ENCODE measurements around the gene ZNF280D. TPM values are rescaled to one million over a fixed set of nuclear protein-coding genes. Genes with fewer than 3 reads are reported as not detected.
"Not testable (repeated sequence)": the region's sequence is repeated elsewhere in the genome, so short reads cannot be mapped to it uniquely, and the experiment has no call there.

Gene ZNF280D, protein sequence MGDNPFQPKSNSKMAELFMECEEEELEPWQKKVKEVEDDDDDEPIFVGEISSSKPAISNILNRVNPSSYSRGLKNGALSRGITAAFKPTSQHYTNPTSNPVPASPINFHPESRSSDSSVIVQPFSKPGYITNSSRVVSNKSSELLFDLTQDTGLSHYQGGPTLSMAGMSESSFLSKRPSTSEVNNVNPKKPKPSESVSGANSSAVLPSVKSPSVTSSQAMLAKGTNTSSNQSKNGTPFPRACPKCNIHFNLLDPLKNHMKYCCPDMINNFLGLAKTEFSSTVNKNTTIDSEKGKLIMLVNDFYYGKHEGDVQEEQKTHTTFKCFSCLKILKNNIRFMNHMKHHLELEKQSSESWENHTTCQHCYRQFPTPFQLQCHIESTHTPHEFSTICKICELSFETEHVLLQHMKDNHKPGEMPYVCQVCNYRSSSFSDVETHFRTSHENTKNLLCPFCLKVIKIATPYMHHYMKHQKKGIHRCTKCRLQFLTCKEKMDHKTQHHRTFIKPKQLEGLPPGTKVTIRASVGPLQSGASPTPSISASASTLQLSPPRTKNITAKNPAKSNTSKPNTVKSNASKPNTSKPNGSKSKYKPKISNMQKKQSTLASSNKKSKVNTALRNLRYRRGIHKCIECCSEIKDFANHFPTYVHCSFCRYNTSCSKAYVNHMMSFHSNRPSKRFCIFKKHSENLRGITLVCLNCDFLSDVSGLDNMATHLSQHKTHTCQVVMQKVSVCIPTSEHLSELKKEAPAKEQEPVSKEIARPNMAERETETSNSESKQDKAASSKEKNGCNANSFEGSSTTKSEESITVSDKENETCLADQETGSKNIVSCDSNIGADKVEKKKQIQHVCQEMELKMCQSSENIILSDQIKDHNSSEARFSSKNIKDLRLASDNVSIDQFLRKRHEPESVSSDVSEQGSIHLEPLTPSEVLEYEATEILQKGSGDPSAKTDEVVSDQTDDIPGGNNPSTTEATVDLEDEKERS
- total RNA-seq (10 to 100 TPM; 28.4 to 31.7 (median 30.8) TPM), polyA plus RNA-seq (11.7 TPM)
- long read RNA-seq, donor 1, partial matches to known transcripts: 4 of 10 reads
- long read RNA-seq, donor 1, other reads (novel, unspliced or antisense): 4 of 10 reads
- long read RNA-seq, donor 2, partial matches to known transcripts: 1 of 2 reads
- long read RNA-seq, donor 2, other reads (novel, unspliced or antisense): 0 of 2 reads
- long read RNA-seq, donor 3, full-length matches to known transcripts: 3 of 28 reads
- long read RNA-seq, donor 3, partial matches to known transcripts: 14 of 28 reads
- long read RNA-seq, donor 3, other reads (novel, unspliced or antisense): 11 of 28 reads
- long read RNA-seq, donor 4, partial matches to known transcripts: 1 of 2 reads
- long read RNA-seq, donor 4, other reads (novel, unspliced or antisense): 1 of 2 reads

DNA sequence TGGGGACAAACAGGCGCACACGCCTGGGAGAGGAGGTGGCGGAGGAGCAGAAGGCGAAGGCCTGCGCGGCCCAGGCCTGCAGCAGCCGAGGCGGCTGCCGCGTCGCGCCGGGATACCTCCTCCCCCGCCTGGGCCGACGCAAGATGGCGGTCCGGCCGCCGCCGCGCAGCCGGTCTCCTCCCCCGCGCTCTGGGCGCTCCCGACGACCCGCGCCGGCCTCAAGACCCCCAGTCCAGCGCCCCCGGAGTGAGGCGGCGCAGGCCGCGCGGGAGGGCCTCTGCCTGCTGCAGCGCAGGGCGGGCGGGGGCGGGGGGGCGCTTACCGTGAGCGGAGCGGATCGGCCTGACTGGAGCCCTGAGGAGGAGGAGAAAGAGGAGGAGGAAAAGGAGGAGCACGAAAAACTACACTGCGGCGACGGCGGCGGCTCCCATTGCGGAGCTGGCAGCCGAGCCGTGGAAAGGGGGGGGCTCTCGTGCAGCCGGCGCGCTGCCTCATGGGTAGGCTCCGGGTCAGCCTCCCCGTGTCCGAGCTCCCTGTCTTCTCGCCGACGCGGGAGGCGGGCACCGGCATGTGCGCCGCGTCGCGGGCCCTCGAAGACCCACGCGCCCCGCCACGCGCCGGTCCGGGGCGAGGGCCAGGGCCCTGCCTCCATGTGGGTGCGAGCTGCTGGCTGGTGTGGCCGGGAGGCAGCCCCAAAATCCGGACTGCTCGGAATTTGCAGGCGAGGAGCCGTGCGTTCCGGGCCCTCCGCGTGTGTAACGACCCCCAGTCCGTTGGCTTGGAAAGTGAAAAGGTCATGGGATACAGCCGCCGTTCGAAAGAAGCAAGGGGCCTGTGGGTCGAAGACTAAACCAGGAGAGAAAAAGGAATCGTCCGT is at the start of gene ZNF280D:
ZNF280D (minus strand) TSS at position 374 of the 877 bp plus-strand sequence. CDS start 26,400 bp downstream, outside the sequence.
- H3K4me3 ChIP-seq (ENCODE audit: low read length): peak within 1 kb of the TSS; percentile 76
- peaks cover 6% of the 10 kb centered on the region for H3K4me1 ChIP-seq (ENCODE audit: control insufficient read depth, insufficient read depth, low read length)
- no peaks in the 10 kb centered on the region for H3K9me3 ChIP-seq (ENCODE audit: control insufficient read depth, low read length)
- 7% methylated on average over 101 of the region's 101 CpGs for WGBS
- intact Hi-C loops (cut with DNase I): loop anchor here in 1 of 4 donors (10.0 kb wide), 1 partner anchor 81 kb away; no protein-coding TSS in a partner anchor
- no peaks in the 10 kb centered on the region for H3K27me3 ChIP-seq (ENCODE audit: control insufficient read depth, insufficient read depth)
- DNase-seq (peak; percentile 93 to 98 (median 97)), ATAC-seq (peak; percentile 95 to 96)
- H3K27ac ChIP-seq (ENCODE audit: low read length): peak within 1 kb of the TSS; percentile 98

DNA sequence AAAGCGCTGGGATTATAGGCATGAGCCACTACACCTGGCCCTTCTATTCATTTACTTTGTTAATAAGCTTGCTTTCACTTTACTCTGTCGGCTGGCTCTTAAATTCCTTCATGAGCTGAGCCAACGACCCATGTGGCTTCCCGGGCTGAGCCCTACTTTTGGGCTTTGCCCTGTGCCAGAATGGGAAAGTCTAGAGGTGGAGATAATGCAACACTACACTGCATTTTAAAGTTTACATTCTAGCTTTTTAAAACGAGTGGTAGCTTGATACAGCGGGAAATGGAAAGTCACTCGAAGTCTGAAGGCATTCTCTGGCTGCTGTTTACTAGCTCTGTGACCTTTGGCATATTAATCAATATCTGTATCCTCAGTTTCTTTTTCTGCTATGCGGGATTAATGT is 49.0 kb upstream of the ZNF280D start:
- DNase-seq (no peak), ATAC-seq (no peak)
- Histone ChIP-seq H3K27ac (ENCODE audit: low read length) (no peak overlapping the region), H3K9me3 (ENCODE audit: control insufficient read depth, low read length) (no peaks in the 10 kb centered on the region), H3K4me3 (ENCODE audit: low read length) (no peak overlapping the region), H3K4me1 (ENCODE audit: control insufficient read depth, insufficient read depth, low read length) (no peaks in the 10 kb centered on the region), H3K27me3 (ENCODE audit: control insufficient read depth, insufficient read depth) (no peaks in the 10 kb centered on the region)
- intact Hi-C loops (cut with DNase I): no loop called here
- WGBS: 89% methylated on average over 8 of the region's 8 CpGs

DNA sequence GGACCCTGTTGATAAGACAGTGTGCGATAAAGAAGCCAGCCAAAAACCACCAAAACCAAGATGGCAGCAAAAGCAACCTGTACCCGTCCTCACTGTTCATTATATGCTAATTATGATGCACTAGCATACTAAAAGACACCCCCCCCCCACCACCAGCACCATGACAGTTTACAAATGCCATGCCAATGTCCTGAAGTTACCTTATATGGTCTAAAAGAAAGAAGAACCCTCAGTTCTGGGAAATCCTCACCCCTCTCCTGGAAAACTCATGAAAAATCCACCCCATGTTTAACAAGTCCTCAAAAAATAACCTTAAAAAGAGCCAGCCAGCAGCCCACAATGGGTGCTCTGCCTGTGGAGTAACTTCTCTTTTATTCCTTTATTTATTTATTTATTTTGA is 48.4 kb upstream of the ZNF280D start:
- Histone ChIP-seq H3K4me3 (ENCODE audit: low read length) (no peak overlapping the region), H3K9me3 (ENCODE audit: control insufficient read depth, low read length) (no peaks in the 10 kb centered on the region), H3K4me1 (ENCODE audit: control insufficient read depth, insufficient read depth, low read length) (no peaks in the 10 kb centered on the region), H3K27me3 (ENCODE audit: control insufficient read depth, insufficient read depth) (no peaks in the 10 kb centered on the region), H3K27ac (ENCODE audit: low read length) (no peak overlapping the region)
- DNase-seq: no peak
- intact Hi-C loops (cut with DNase I): no loop called here
- ATAC-seq: no peak
- 92% methylated on average over 2 of the region's 2 CpGs for WGBS

DNA sequence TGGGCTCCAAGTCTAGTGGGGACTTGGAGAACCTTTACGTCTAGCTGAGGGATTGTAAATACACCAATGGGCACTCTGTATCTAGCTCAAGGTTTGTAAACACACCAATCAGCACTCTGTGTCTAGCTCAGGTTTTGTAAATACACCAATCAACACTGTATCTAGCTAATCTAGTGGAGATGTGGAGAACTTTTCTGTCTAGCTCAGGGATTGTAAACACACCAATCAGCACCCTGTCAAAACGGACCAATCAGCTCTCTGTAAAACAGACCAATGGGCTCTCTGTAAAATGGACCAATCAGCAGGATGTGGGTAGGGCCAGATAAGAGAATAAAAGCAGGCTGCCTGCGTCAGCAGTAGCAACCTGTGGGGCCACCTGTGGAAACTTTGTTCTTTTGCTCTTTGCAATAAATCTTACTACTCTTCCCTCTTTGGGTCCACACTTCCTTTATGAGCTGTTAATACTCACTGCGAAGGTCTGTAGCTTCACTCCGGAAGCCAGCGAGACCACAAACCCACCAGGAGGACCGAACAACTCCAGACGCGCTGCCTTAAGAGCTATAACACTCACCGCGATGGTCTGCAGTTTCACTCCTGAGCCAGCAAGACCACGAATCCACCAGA is 46.9 kb upstream of the ZNF280D start:
- not testable (repeated sequence) for ATAC-seq
- 88% methylated on average over 12 of the region's 12 CpGs for WGBS

DNA sequence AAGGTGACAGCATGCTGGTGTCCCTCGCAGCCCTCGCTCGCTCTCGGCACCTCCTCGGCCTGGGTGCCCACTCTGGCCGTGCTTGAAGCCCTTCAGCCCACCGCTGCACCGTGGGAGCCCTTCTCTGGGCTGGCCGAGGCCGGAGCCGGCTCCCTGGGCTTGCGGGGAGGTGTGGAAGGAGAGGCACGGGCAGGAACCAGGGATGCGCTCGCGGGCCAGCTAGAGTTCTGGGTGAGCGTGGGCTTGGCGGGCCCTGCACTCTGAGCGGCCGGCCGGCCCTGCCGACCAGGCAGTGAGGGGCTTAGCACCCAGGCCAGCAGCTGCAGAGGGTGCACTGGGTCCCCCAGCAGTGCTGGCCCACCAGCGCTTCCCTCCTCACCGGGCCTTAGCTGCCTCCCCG is 46.1 kb upstream of the ZNF280D start:
- H3K4me3 ChIP-seq (ENCODE audit: low read length); ATAC-seq; H3K27me3 ChIP-seq (ENCODE audit: control insufficient read depth, insufficient read depth); H3K27ac ChIP-seq (ENCODE audit: low read length); H3K4me1 ChIP-seq (ENCODE audit: control insufficient read depth, insufficient read depth, low read length); H3K9me3 ChIP-seq (ENCODE audit: control insufficient read depth, low read length); intact Hi-C loops (cut with DNase I): not testable (repeated sequence)
- WGBS: 96% methylated on average over 25 of the region's 25 CpGs
- peak in 1 of 3 donors; percentile 32 for DNase-seq

More for the DNA sequence above, 46.9 kb upstream of the ZNF280D start:
- H3K4me1 ChIP-seq (ENCODE audit: control insufficient read depth, insufficient read depth, low read length); DNase-seq; H3K4me3 ChIP-seq (ENCODE audit: low read length); H3K27me3 ChIP-seq (ENCODE audit: control insufficient read depth, insufficient read depth); intact Hi-C loops (cut with DNase I); H3K9me3 ChIP-seq (ENCODE audit: control insufficient read depth, low read length); H3K27ac ChIP-seq (ENCODE audit: low read length): not testable (repeated sequence)

DNA sequence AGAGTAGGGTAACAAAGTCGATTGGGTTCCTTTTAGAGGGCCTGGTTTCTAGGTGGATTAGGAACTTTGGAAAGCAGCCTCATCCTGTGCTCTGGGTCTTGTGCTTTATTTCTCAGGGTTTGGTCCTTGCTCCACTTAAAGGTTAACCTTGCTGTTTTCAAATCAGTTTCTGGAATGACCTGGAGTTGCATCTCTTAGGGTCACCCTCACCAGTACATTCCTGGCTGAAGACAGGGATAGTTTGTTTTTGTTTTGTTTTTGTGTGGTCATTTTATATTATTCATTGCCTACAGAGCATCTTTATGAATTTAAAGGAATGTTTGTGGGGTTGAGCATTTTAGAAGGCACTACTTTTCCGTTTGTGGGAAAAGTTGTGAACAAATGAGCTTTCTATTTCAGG is 45.5 kb upstream of the ZNF280D start:
- no peaks in the 10 kb centered on the region for H3K9me3 ChIP-seq (ENCODE audit: control insufficient read depth, low read length)
- no peak overlapping the region for H3K4me3 ChIP-seq (ENCODE audit: low read length)
- H3K27ac ChIP-seq (ENCODE audit: low read length): no peak overlapping the region
- 90% methylated on average over 2 of the region's 2 CpGs for WGBS
- H3K4me1 ChIP-seq (ENCODE audit: control insufficient read depth, insufficient read depth, low read length): no peaks in the 10 kb centered on the region
- ATAC-seq (no peak), DNase-seq (no peak)
- intact Hi-C loops (cut with DNase I): no loop called here
- no peaks in the 10 kb centered on the region for H3K27me3 ChIP-seq (ENCODE audit: control insufficient read depth, insufficient read depth)

DNA sequence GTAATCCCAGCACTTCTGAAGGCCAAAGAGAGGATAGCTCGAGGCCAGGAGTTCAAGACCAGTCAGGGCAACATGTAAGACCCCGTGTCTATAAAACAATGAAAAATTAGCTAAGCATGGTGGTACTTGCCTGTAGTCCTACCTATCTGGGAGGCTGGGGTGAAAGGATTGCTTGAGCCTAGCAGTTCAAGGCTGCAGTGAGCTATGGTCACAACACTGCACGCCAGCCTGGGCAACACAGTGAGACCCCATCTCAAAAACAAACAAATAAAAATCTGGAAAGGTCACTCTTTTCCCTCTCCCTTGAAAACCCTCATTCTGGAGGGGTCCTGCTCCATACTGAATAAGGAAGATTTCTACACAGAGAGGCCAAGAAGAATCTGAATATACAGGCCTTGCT is 43.5 kb upstream of the ZNF280D start:
- H3K27ac ChIP-seq (ENCODE audit: low read length): no peak overlapping the region
- intact Hi-C loops (cut with DNase I): no loop called here
- 96% methylated on average over 3 of the region's 3 CpGs for WGBS
- no peaks in the 10 kb centered on the region for H3K27me3 ChIP-seq (ENCODE audit: control insufficient read depth, insufficient read depth)
- no peak overlapping the region for H3K4me3 ChIP-seq (ENCODE audit: low read length)
- no peaks in the 10 kb centered on the region for H3K9me3 ChIP-seq (ENCODE audit: control insufficient read depth, low read length)
- ATAC-seq (no peak), DNase-seq (no peak)
- no peaks in the 10 kb centered on the region for H3K4me1 ChIP-seq (ENCODE audit: control insufficient read depth, insufficient read depth, low read length)

DNA sequence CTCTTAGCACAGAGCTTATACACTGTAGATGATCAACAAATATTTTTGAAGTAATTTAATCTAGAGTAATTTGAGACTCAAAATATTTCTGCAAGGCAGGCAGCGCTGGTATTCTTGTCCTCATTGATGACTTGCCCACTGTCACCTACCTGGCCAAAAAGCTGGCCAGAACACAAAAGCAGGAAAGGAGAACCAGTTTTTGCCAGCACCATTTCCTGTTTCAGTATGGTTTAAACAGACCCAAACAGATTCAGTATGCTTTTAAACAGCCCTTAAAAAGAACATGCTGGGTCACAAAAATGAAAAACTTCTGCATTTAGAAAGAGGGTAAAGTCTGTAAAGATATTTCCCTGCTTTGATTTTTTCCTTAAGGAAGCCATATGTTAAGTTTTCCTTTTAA is 42.3 kb upstream of the ZNF280D start:
- Histone ChIP-seq H3K27me3 (ENCODE audit: control insufficient read depth, insufficient read depth) (no peaks in the 10 kb centered on the region), H3K9me3 (ENCODE audit: control insufficient read depth, low read length) (no peaks in the 10 kb centered on the region), H3K27ac (ENCODE audit: low read length) (no peak overlapping the region), H3K4me1 (ENCODE audit: control insufficient read depth, insufficient read depth, low read length) (no peaks in the 10 kb centered on the region), H3K4me3 (ENCODE audit: low read length) (no peak overlapping the region)
- DNase-seq (no peak), ATAC-seq (no peak)
- WGBS: 59% methylated on average over 1 of the region's 1 CpG
- intact Hi-C loops (cut with DNase I): no loop called here

DNA sequence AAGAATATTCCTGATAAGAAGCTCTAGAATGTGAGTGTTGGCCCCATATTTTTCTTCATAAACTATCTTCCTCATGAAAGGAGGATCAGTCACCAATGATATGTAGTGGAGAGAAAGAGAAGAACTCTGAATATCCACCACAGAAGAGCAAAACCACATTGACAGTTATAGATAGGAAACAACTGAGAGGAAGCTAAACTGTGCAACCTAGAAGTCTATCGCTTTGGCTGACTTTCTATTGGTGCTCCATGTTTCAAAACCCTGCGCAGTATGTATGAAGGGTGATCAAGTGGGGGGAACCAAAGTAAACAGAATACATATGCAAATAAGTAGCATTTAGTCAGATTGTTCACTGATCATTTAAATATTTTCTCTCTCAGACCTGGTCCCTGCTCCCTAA is 41.0 kb upstream of the ZNF280D start:
- Histone ChIP-seq H3K4me3 (ENCODE audit: low read length) (no peak overlapping the region), H3K9me3 (ENCODE audit: control insufficient read depth, low read length) (no peaks in the 10 kb centered on the region), H3K4me1 (ENCODE audit: control insufficient read depth, insufficient read depth, low read length) (no peaks in the 10 kb centered on the region), H3K27me3 (ENCODE audit: control insufficient read depth, insufficient read depth) (no peaks in the 10 kb centered on the region), H3K27ac (ENCODE audit: low read length) (no peak overlapping the region)
- intact Hi-C loops (cut with DNase I): no loop called here
- DNase-seq: no peak
- ATAC-seq: no peak
- 94% methylated on average over 2 of the region's 2 CpGs for WGBS

All from right cardiac atrium (tissue), 5 donors.